LNCaP clone FGC (cell line): ENCODE results near the gene DLD.

Experiments
- DNase-seq: peaks from one replicate; pipeline ENCODE4 v3.0.0-alpha.2; 2011; ENCODE audit warnings: low read depth
- H3K4me3 ChIP-seq: 2 replicates; pipeline ENCODE4 v1.5.1; 2011; ENCODE audit warnings: mild to moderate bottlenecking, low read depth, low read length, control low read depth
- TF ChIP-seq, protein P1 (sequence below): IDR thresholded peaks from 2 replicates; pipeline ENCODE4 v1.5.1; 2012; ENCODE audit warnings: mild to moderate bottlenecking; ENCODE audit not compliant: control insufficient read depth, insufficient read depth; ENCODE audit errors: extremely low read depth

The DLD gene

DNA sequence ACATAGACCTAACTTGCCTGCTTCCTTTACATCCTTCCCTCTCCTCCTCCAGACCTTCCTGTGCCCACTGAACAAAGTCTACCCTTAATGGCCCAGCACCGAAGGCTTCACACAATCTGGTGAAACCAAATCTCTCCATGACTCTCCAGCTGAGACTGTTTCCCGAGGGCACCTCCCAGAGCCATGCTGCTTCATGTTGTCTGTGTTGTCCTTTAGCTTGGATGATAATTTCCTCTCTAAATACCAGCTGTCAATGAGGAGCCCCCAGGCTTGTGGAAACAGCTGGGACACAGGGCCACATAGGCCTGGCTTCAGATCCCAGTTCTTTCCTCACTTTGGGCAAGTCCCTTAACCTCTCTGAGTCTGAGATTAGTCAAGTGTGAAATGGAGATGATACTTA is 54.3 kb downstream of the DLD start:
- TF ChIP-seq, protein P1, sequence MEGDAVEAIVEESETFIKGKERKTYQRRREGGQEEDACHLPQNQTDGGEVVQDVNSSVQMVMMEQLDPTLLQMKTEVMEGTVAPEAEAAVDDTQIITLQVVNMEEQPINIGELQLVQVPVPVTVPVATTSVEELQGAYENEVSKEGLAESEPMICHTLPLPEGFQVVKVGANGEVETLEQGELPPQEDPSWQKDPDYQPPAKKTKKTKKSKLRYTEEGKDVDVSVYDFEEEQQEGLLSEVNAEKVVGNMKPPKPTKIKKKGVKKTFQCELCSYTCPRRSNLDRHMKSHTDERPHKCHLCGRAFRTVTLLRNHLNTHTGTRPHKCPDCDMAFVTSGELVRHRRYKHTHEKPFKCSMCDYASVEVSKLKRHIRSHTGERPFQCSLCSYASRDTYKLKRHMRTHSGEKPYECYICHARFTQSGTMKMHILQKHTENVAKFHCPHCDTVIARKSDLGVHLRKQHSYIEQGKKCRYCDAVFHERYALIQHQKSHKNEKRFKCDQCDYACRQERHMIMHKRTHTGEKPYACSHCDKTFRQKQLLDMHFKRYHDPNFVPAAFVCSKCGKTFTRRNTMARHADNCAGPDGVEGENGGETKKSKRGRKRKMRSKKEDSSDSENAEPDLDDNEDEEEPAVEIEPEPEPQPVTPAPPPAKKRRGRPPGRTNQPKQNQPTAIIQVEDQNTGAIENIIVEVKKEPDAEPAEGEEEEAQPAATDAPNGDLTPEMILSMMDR = no peak
- no peak for DNase-seq
- H3K4me3 ChIP-seq = no peak overlapping the region

DNA sequence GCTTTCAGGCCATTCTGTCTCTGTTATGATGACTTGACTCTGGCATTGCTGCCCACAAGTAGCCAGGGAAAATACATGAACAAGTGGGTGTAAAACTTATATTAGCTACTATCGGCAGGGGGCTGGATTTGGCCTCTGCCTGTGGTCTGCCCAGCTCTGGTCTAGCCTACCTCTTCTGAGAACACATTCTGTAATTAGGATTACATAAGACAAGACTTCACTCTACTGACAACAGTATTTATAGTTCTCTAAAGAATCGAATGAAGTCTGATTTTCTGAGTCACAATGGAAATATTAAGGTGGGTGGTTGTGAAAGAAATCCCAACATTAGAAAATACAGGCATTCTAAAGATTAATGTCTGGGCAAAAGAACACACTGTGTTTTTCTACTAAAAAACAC is 55.5 kb downstream of the DLD start:
- no peak for DNase-seq
- H3K4me3 ChIP-seq = no peak overlapping the region
- TF ChIP-seq, protein P1 = no peak

DNA sequence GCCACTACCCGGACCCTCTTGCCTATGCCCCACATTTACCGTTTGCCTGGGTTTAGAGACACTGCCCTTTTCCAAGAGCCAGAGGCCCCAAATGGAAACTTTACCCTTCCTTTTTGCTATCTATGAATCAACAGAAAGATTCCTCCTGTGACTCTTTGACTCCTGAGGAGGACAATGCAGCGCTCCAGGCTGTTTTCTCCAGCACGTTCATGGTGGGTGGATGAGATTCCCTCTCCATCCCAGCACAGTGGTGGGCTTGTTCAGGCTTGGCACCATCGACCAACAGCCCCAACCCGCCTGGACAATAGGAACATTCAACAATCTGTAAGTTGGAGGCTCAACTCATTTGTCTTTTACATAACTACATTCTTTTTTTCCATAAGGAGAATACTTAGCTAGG is 55.9 kb downstream of the DLD start:
- DNase-seq = no peak

DNA sequence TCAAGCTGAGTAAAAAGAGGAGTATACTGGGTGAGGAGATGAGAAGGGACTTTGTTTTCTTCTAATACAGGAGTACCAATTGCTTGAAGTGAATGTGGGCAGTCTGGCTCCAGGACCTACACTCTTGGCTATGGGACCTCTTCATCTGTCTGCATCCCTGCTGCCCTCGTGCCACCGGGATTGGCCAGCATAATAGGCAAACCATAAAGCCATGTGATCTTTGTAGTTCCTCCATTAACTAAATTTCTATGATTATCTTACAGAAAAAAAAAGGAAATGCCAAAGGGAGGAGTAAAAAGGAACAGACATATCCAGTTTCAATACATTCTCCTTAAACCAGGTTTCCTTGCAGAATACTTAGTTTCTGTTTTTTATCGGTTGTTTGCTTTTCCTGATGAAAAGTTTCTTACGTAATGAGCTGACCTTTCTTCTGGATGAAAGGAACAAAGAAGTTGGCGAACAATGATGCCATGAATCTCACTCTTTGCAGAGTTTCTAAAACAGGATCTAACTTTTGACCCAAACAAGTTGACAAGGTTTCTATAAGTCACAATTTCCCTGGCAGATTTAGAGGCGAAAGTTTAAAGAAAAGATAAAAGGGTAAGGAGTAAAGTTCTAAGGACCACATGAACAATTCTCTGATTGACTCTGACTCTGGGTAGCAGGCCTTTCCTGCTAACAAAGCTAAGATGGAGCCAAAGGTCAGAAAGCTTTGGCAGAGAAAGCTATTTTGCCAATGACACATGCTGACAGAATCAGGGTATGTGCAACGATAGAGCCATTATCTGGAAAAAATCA is 57.9 kb downstream of the DLD start:
- TF ChIP-seq, protein P1 = no peak
- H3K4me3 ChIP-seq = no peak overlapping the region
- DNase-seq = no peak

More for the DNA sequence above, 55.9 kb downstream of the DLD start:
- no peak overlapping the region for H3K4me3 ChIP-seq
- TF ChIP-seq, protein P1 = no peak

DNA sequence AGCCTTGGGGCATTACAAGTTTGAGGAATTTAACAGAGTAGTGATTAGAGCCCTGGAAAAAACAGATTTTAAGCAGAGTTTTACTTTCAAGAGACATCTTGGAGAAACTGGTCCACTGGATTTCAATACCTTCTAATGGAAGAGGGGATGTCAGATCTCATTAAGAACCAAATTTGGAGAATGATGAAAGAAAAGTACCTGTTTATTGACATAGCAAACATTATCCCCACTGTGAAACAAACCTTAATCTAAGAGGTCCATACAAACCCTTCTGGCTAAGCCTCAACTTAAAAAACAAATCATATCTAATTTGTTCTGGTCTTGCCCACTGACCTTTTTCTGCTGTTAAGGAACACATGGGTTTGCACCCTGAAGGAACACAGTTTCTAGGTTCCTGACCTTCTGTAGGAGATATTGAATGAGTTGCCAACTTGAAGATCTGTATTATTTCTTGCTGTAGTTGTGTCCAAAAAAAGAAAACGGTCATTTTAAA is 58.5 kb downstream of the DLD start:
- H3K4me3 ChIP-seq = no peak overlapping the region
- TF ChIP-seq, protein P1 = no peak
- peak; percentile 46 for DNase-seq

DNA sequence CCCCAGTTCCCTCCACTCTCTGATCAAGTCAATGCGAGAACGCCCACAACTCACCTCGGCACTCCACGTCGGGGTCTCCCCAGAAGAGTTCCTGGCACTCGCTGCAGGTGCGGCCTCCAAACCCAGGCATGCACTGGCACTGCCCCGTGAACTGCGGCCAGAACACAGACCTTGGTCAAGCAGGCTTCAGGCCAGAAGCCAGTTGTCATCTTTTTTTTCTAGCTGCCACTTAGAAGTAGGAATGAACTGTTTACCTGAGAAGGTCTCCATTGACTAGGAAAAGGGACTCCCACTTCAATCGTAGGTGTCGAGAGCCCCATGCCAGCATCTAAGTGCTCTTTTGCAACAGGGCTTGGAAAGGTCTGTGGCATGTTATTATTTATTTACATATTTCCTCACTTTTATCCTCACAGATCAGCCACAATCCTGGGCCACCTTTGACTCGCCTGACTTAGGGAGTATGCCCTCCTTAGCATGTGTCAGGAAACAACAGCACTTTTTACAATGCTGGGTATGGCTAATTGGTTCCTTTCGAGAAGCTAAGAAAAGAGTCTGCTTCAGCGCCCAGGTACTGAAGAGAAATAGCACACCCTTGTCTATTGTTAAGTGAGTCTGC is 60.3 kb downstream of the DLD start:
- no peak for DNase-seq
- TF ChIP-seq, protein P1 = no peak
- H3K4me3 ChIP-seq = no peak overlapping the region

DNA sequence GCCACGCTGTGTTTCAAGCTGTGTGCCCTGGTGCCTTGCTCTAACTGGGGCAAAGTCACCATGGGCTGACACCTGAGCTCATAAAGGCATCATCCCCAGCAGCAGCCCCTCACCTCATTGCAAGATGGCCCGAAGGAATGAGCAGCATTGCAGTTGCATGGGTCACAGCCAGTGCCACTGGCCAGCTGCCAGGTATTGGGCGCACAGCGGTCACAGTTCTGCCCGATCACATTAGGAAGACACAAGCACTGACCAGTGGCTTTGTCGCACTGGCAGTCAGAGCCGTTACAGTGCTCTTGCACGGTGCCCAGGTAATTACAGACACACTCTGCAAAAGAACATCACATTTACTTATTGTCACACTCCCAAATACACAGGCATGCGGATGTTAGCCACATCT is 60.9 kb downstream of the DLD start:
- TF ChIP-seq, protein P1 = no peak
- H3K4me3 ChIP-seq = no peak overlapping the region
- DNase-seq = no peak
